NCI-H510A (cell line): ENCODE measurements around the gene GOLGA6L4.
"Not testable (repeated sequence)": the region's sequence is repeated elsewhere in the genome, so short reads cannot be mapped to it uniquely, and the experiment has no call there.

Experiments
- DNase-seq: peaks from one replicate; lab custom pipeline; 2025; lab: John Stamatoyannopoulos, UW

The GOLGA6L4 gene

GRCh38 chr15:84235573-84235972 is at the start of gene GOLGA6L4:
GOLGA6L4 (plus strand) TSS chr15:84235773; CDS start chr15:84235835, 62 bp downstream.
- DNase-seq: not testable (repeated sequence)

DNA sequence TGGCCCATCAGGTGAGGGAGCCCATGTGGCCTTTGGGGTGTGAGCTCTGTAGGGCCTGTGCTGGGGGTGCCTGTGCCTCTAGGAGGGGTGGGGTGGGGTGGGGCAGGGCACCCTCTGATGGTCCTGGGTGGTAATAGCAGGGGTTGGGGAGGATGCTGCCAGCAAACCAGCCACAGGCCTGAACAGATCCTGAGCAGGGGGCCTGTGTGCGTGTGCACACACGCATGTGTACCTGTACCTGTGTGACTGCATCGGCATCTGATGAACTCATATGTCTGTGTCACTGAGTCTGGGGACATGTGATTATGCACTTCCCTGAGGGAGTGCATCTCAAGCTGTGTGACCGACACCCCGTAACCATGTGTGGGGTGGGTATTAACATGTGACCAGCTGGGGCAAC is 42.6 kb upstream of the GOLGA6L4 start:
- DNase-seq: not testable (repeated sequence)

DNA sequence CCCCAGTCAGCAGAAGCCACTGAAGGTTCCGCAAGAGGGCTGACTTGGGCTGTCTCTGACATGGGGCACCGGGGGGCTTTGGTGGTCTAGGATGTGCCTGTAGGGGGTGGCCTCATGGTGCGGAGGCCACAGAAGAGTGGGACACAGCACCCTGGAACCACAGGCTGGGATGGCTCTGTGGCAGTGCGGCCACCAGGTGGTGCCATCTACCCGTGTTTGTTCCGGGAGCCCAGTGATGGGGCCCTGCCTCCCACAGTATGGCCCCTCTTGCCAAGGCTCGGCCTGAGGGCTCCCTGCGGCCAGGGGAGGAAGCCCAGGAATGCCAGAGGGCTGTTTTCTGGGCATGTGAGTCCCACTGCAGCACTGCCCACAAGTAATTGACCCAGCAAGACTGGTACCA is 40.0 kb upstream of the GOLGA6L4 start:
- DNase-seq: not testable (repeated sequence)

DNA sequence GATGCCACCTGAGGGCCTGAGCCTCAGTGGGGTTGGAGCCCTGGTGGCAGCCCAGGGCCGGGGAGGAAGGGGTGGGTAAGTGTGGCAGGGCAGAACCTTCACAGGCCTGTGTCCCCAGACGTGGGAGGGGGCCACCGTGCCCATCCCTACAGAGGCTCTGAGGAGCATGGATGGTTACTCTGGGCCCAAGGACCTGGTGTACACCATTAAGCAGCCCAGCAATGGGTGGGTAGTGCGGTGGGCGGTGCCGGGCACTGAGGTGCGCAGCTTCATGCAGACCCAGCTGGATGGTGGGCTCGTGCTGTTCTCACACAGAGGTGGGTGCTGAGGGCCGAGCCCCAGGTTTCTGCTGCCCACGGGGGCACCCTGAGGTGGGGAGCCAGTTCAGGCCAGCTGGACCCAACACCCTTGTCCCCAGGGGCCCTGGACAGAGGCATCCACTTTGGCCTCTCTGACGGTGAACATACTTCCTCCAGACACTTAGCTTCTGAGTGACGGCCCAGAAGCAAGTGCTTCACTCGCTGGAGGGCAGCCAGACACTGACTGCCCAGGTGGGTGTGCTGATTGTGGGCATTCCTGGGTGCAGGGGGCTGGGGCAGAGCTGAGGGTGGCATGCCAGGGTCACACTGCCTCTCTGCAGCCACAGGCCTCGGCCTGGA is 38.9 kb upstream of the GOLGA6L4 start:
- not testable (repeated sequence) for DNase-seq

DNA sequence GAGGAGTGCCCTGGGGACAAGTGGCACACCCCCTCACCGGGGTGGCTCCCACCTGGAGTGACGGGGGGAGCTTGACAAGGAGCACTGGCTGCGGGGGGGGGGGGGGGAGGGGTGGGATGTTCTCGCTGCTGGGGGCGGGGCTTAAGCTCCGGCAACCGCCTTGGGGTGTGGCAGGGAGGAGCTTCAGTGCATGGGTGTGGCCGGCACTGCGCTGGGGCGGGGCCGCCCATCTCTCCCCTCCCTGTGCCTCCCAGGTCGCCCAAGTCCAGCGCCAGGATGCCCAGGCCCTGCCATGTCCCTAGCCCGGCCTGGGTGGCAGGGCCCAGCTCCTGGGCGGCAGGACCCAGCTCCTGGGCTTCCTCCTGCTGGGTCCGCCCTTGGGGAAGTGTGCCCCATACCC is 35.7 kb upstream of the GOLGA6L4 start:
- DNase-seq: not testable (repeated sequence)

DNA sequence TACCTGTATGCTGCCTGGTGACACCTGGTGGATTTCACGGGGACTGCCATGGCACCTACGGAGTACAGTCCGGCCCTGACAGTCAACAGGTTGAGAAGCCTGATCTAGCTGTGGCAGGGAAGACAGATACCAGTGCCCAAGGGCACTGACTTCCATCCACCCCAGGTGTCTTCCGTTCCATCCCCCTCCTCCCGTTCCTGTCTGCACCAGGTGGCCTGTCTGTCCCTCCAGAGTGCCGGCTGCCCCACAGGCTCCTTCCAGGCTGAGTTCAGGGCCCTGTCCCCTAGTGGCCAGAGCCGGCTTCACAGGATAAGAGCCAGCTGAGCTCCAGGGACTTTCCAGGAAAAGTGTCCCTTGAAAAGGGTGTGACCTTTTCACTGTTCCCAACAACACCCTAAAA is 10.9 kb downstream of the GOLGA6L4 start:
- not testable (repeated sequence) for DNase-seq
